ENCODE measurements around the gene SLC6A8. TPM values are rescaled to one million over a fixed set of nuclear protein-coding genes. Genes with fewer than 3 reads are reported as not detected.
"Not testable (repeated sequence)": the region's sequence is repeated elsewhere in the genome, so short reads cannot be mapped to it uniquely, and the experiment has no call there.

SLC6A8 gene
- total RNA-seq, 1 donor from 2014 or later, result 74.1 TPM

DNA sequence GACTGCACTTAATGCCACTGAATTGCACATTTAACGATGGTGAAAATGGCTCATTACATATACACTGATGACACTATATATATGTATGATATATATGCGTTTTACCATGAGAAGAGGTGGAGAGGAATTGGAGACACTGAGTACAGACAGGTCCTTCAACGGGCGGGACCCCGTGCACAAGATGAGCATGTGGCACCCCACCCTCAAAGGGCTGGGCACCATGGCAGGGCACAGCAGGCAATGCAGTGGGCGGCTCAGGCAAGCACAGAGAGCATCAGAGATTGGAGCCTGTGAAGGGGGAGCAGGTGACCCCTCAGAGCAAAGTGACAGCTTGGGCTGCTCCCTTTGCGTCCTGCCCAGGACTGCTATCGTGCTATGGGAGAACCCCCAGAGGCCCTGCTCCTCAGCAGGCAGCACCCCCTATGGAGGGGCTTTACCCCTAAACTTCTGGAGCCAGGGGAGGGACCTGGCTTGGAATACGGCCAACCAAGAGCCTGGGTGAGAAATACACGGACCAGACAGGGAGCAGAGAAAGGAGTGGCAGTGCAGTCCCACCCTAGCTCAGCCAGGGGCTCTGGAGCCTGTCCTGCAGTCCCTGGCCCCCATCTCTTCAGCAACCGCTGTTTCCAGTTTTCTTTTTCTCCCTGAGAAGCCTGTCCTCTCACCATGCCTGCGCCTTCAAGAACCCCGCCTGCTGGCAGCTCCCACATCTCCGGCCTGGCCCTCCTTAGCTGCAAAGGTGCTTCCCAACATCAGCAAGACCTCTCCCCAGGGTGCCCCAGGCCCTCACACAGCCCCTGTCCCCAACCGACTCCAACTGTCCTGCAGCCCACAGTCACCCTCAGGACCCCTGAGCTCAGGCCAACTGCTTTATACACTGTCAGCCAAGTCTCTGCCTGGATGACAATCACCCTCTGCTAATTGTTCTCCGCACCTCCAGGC is 10.5 kb downstream of the SLC6A8 start:
- Mint-ChIP-seq H3K27me3 (ENCODE audit: unreplicated experiment) (no peaks in the 10 kb centered on the region), H3K36me3 (ENCODE audit: unreplicated experiment) (peaks cover 4% of the 10 kb centered on the region), H3K4me1 (ENCODE audit: unreplicated experiment) (peaks cover 9% of the 10 kb centered on the region), H3K9me3 (ENCODE audit: unreplicated experiment) (no peaks in the 10 kb centered on the region), H3K4me3 (ENCODE audit: unreplicated experiment) (no peak overlapping the region), H3K27ac (ENCODE audit: unreplicated experiment) (no peak overlapping the region)
- TF ChIP-seq, protein P1, sequence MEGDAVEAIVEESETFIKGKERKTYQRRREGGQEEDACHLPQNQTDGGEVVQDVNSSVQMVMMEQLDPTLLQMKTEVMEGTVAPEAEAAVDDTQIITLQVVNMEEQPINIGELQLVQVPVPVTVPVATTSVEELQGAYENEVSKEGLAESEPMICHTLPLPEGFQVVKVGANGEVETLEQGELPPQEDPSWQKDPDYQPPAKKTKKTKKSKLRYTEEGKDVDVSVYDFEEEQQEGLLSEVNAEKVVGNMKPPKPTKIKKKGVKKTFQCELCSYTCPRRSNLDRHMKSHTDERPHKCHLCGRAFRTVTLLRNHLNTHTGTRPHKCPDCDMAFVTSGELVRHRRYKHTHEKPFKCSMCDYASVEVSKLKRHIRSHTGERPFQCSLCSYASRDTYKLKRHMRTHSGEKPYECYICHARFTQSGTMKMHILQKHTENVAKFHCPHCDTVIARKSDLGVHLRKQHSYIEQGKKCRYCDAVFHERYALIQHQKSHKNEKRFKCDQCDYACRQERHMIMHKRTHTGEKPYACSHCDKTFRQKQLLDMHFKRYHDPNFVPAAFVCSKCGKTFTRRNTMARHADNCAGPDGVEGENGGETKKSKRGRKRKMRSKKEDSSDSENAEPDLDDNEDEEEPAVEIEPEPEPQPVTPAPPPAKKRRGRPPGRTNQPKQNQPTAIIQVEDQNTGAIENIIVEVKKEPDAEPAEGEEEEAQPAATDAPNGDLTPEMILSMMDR (IDR thresholded peaks at IDR 0.05), result no peak
- no peak for DNase-seq (ENCODE audit: extremely low spot score, unreplicated experiment)

DNA sequence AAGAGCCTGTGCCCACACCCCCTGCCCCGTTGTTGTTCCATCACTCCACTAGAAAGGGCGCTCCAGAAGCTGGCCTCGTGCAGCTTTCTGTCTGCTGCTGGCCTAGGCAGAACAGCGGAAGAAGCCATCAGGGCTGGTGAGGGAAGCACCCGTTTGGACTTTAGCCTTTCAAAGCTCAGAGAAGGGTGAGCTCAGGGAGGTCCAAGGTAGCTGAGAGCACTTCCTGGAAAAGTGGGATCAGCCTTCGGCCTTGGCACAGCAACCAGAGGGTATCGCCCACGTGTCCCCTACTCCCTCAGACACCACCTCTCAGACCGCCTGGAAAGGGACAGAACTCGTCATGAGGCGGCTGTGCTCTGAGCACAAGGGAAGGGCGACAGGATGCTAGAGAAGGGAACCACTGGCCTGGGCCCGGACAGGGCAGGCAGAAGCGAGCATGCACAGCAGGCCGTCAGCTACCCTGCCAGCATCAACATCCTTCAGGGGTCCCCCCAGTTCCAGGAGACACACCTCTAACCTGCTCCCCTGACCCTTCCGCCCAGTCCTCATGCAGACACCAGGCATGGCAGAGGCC is 11.6 kb downstream of the SLC6A8 start:
- H3K27me3 Mint-ChIP-seq (ENCODE audit: unreplicated experiment); H3K4me3 Mint-ChIP-seq (ENCODE audit: unreplicated experiment); H3K9me3 Mint-ChIP-seq (ENCODE audit: unreplicated experiment); DNase-seq (ENCODE audit: extremely low spot score, unreplicated experiment); H3K36me3 Mint-ChIP-seq (ENCODE audit: unreplicated experiment); H3K4me1 Mint-ChIP-seq (ENCODE audit: unreplicated experiment); H3K27ac Mint-ChIP-seq (ENCODE audit: unreplicated experiment): not testable (repeated sequence)

DNA sequence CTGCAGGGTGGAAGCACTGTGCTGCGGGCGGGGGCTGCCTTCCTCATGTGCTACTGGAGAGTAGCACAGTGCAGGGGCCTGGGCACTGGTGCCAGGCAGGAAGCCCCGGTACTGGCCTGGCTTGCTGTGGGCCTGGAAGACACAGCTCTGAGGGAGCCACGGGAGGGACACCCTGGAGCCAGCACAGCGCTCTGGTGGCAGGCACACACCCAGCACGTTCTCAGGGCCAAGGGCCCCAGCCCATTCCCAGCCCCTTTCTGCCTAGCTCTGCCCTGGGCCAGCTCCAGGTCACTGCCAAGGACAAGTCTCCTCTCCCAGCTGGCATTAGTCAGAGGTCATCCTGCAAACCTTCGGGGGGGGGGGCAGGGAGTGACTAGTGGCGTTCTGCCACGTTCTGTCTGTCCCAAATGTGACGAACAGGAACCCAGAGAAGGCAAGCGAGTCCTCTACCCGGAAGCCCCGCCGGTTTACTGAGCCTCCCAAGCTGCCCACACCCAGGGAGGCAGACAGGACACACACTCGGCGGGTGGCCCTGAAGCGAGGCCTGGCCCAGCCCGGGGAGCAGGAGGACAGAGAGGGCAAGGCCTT is 12.2 kb downstream of the SLC6A8 start:
- not testable (repeated sequence) for DNase-seq (ENCODE audit: extremely low spot score, unreplicated experiment); H3K9me3 Mint-ChIP-seq (ENCODE audit: unreplicated experiment); H3K27me3 Mint-ChIP-seq (ENCODE audit: unreplicated experiment); H3K4me1 Mint-ChIP-seq (ENCODE audit: unreplicated experiment); H3K36me3 Mint-ChIP-seq (ENCODE audit: unreplicated experiment); H3K4me3 Mint-ChIP-seq (ENCODE audit: unreplicated experiment); H3K27ac Mint-ChIP-seq (ENCODE audit: unreplicated experiment)

DNA sequence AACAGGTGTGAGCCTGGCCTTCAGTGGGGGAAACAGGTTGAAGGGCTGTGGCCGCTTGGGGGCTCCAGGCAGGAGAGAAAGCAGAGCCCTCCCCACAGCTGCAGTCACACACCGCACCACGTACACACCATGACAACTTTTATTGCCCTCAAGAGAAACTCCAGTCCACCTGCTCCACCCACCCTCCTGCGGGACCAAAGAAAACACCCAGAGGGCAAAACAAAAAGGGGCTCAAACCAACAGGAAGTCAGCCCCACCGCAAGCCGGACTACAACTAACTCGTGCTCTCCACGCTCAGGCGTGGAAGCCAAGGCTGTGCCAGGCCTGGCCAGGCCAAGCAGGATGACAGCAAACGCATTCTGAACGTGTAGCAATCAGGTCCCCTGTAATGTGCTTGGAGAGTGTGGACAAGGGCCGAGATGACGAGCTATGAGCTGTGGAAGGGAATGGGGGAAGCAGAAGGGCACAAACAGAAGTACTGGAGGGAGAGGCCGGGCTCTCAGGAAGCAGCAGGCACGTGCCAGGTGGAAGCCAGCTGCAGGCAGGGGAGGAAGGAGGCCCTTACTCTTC is 12.7 kb downstream of the SLC6A8 start:
- no peaks in the 10 kb centered on the region for H3K9me3 Mint-ChIP-seq (ENCODE audit: unreplicated experiment)
- peaks cover 9% of the 10 kb centered on the region for H3K4me1 Mint-ChIP-seq (ENCODE audit: unreplicated experiment)

DNA sequence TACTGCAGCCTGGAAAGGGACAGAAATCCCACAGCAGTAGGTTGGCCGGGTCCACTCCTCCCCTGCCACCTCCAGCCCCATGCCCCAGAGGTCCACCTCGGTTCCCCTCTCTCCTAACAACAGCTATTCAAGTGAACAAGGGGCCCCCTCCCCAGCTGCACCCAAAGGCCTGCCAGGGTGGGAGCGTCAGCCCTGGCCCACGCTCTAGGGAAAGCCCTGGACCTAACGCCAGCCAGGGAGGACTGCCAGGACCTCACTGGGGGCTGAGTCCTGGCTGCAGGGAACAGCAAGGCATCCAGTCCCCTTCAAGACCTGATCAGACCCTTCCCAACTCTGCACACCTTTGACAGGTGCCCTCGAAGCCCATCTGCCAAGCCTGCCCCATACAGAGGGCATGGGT is 13.2 kb downstream of the SLC6A8 start:
- H3K27ac Mint-ChIP-seq (ENCODE audit: unreplicated experiment), result no peak overlapping the region
- no peak for DNase-seq (ENCODE audit: extremely low spot score, unreplicated experiment)
- no peak overlapping the region for H3K4me3 Mint-ChIP-seq (ENCODE audit: unreplicated experiment)
- peaks cover 9% of the 10 kb centered on the region for H3K4me1 Mint-ChIP-seq (ENCODE audit: unreplicated experiment)
- no peaks in the 10 kb centered on the region for H3K9me3 Mint-ChIP-seq (ENCODE audit: unreplicated experiment)
- TF ChIP-seq, protein P1 (IDR thresholded peaks at IDR 0.05), result no peak
- peaks cover 4% of the 10 kb centered on the region for H3K36me3 Mint-ChIP-seq (ENCODE audit: unreplicated experiment)
- no peaks in the 10 kb centered on the region for H3K27me3 Mint-ChIP-seq (ENCODE audit: unreplicated experiment)

More for the DNA sequence above, 12.7 kb downstream of the SLC6A8 start:
- DNase-seq (ENCODE audit: extremely low spot score, unreplicated experiment), result no peak
- Mint-ChIP-seq H3K27me3 (ENCODE audit: unreplicated experiment) (no peaks in the 10 kb centered on the region), H3K36me3 (ENCODE audit: unreplicated experiment) (peaks cover 4% of the 10 kb centered on the region), H3K4me3 (ENCODE audit: unreplicated experiment) (no peak overlapping the region), H3K27ac (ENCODE audit: unreplicated experiment) (no peak overlapping the region)
- TF ChIP-seq, protein P1 (IDR thresholded peaks at IDR 0.05), result no peak

Measured in osteocyte (in vitro differentiated cells).